Transverse colon (tissue), 4 donors: ENCODE results near the gene CKAP5. TPM values are rescaled to one million over a fixed set of nuclear protein-coding genes. Genes with fewer than 3 reads are reported as not detected.

ENCODE experiments used
- DNase-seq: peaks from one replicate; pipeline ENCODE4 v3.0.0-alpha.2; 2019
- H3K27ac ChIP-seq, 4 donors: fragments of 200-600 bp; sonication (generic); 2 replicates each; pipeline ENCODE4 v1.5.1; 2016 to 2018; ENCODE audit warnings: inconsistent platforms in 4 of 4
- H3K27me3 ChIP-seq: fragments of 200-600 bp; sonication (generic); 2 replicates; pipeline ENCODE4 v1.5.1; 2017; ENCODE audit warnings: inconsistent platforms
- H3K36me3 ChIP-seq, 4 donors: fragments of 200-600 bp; sonication (generic); 2 replicates each; pipeline ENCODE4 v1.5.1; 2017 to 2019; ENCODE audit warnings: inconsistent platforms in 4 of 4
- H3K4me1 ChIP-seq, 4 donors: fragments of 200-600 bp; sonication (generic); 2 replicates each; pipeline ENCODE4 v1.5.1; 2017 to 2020; ENCODE audit warnings: inconsistent platforms in 4 of 4
- H3K4me3 ChIP-seq, 4 donors: fragments of 200-600 bp; sonication (generic); 1 replicate in 1 of 4; 2 replicates in 3 of 4; pipeline versions ENCODE4 v1.5.1 to v1.6.1; 2017 to 2019; ENCODE audit warnings: inconsistent platforms in 4 of 4
- H3K9me3 ChIP-seq, 2 donors: fragments of 200-600 bp; sonication (generic); 2 replicates each; pipeline ENCODE4 v1.5.1; 2017 to 2019; ENCODE audit warnings: inconsistent platforms in 2 of 2
- EP300 ChIP-seq: sonication (generic); formaldehyde crosslinking; IDR thresholded peaks from one replicate; pipeline ENCODE4 v1.6.1; 2017; ENCODE audit warnings: antibody characterized with exemption, low read depth
- POLR2A ChIP-seq: fragments of 450-650 bp; IDR thresholded peaks from one replicate; pipeline ENCODE4 v1.6.1; 2016; ENCODE audit warnings: antibody characterized with exemption, mild to moderate bottlenecking, moderate library complexity
- POLR2AphosphoS5 ChIP-seq, 3 donors: sonication (generic); formaldehyde crosslinking; IDR thresholded peaks; one replicate each; pipeline ENCODE4 v1.6.1; 2016; ENCODE audit warnings: antibody characterized with exemption in 3 of 3
- WGBS, 2 donors: methylation state at CpG; one replicate each; pipeline ENCODE4 v1.1.5; 2018; ENCODE audit warnings: low coverage in 1 of 2; 5-methylcytosine and 5-hydroxymethylcytosine counted together
- in situ Hi-C, 4 donors: fragments of 200-750 bp; cut with MboI; loops; one replicate each; pipeline versions ENCODE4 v1.15.0 to v1.15.1; 2017; ENCODE audit warnings: low sequenced_read_pairs in 3 of 4, low pct_ligation_motif_present in 1 of 4, low pct_unique_long_range_greater_than_20kb in 1 of 4
- intact Hi-C: fragments of 100-400 bp; cut with DNase I; formaldehyde crosslinking; loops from one replicate; pipeline ENCODE4 v1.15.1; 2023; ENCODE audit warnings: low total_unique reads
- total RNA-seq, 4 donors: library from RNA; depleted of rRNA; stranded (reverse); fragments of >200 nt; gene quantifications; one replicate each; pipeline ENCODE4 v1.1.0, GENCODE V29; 2016
- TF ChIP-seq, protein P1 (sequence below), 5 experiments: fragments of 200-600 bp in 3 of 5; fragments of 450-650 bp in 2 of 5; sonication (generic) in 3 of 5; IDR thresholded peaks; 1 replicate in 2 of 5; 2 replicates in 3 of 5; pipeline ENCODE4 v1.5.1; 2016 to 2017; ENCODE audit warnings: antibody characterized with exemption in 5 of 5, inconsistent platforms in 3 of 5, mild to moderate bottlenecking in 2 of 5, moderate library complexity in 1 of 5

CKAP5 gene
- total RNA-seq, 4 donors from 2014 or later: 9.7 to 32.2 (median 28.1) TPM

DNA sequence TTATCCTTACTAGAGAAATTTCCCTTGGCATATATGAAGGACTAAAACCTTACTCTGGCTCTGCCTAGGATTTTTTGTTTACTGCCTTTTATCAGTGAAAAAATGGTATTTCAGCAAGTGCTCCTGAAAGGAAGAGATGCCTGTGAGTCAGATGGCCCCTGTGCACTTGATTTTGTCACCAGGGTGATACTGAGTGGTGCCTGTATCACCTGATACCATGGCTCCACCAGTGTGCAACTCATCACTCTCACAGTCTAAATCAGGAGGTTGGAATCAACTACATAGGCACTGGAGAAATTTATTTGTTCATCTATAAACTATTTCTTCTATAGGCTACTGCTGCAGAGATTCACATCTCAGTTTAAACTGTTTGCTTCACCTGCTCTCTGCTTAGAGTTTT is 83.8 kb downstream of the CKAP5 start:
- Histone ChIP-seq H3K4me1 (no peaks in the 10 kb centered on the region), H3K9me3 (no peaks in the 10 kb centered on the region), H3K27me3 (no peaks in the 10 kb centered on the region), H3K4me3 (no peak overlapping the region), H3K27ac (no peak overlapping the region), H3K36me3 (peaks cover 0 to 76% (median 33%) of the 10 kb centered on the region in 4 donors)
- in situ Hi-C loops: no loop called here
- no peak for TF ChIP-seq POLR2AphosphoS5 (IDR thresholded peaks at IDR 0.05)
- no peak for TF ChIP-seq EP300
- TF ChIP-seq, protein P1, sequence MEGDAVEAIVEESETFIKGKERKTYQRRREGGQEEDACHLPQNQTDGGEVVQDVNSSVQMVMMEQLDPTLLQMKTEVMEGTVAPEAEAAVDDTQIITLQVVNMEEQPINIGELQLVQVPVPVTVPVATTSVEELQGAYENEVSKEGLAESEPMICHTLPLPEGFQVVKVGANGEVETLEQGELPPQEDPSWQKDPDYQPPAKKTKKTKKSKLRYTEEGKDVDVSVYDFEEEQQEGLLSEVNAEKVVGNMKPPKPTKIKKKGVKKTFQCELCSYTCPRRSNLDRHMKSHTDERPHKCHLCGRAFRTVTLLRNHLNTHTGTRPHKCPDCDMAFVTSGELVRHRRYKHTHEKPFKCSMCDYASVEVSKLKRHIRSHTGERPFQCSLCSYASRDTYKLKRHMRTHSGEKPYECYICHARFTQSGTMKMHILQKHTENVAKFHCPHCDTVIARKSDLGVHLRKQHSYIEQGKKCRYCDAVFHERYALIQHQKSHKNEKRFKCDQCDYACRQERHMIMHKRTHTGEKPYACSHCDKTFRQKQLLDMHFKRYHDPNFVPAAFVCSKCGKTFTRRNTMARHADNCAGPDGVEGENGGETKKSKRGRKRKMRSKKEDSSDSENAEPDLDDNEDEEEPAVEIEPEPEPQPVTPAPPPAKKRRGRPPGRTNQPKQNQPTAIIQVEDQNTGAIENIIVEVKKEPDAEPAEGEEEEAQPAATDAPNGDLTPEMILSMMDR (IDR thresholded peaks at IDR 0.05): no peak
- no peak for TF ChIP-seq POLR2A
- no peak for DNase-seq
- intact Hi-C loops: no loop called here

DNA sequence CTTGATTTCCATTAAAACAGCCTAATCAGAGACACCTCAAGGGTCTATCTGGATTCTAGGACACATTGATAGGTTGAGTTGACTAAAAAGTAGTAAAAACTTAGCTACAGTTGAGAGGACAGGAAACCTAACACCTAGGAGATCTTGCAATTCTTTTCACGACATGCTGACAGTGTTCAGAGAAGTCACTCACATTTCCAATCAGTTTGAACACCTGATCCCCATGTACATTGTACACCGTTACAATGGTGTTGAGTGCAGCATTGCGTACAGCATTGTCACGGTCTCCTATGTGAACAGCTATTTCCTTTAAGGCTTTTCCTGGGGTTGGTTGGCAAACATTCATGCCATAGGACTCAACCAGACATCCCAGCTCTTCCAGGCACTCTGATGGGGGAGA is 84.3 kb downstream of the CKAP5 start:
- Histone ChIP-seq H3K9me3 (no peaks in the 10 kb centered on the region), H3K27ac (no peak overlapping the region), H3K4me1 (no peaks in the 10 kb centered on the region), H3K36me3 (peaks cover 0 to 76% (median 32%) of the 10 kb centered on the region in 4 donors), H3K4me3 (no peak overlapping the region), H3K27me3 (no peaks in the 10 kb centered on the region)
- no peak for DNase-seq
- TF ChIP-seq EP300 (no peak), POLR2A (no peak), POLR2AphosphoS5 (IDR thresholded peaks at IDR 0.05) (no peak)
- TF ChIP-seq, protein P1 (IDR thresholded peaks at IDR 0.05): no peak
- intact Hi-C loops: no loop called here
- WGBS, 2 donors: 87 to 89% methylated on average over 4 of the region's 4 CpGs
- in situ Hi-C loops: no loop called here

DNA sequence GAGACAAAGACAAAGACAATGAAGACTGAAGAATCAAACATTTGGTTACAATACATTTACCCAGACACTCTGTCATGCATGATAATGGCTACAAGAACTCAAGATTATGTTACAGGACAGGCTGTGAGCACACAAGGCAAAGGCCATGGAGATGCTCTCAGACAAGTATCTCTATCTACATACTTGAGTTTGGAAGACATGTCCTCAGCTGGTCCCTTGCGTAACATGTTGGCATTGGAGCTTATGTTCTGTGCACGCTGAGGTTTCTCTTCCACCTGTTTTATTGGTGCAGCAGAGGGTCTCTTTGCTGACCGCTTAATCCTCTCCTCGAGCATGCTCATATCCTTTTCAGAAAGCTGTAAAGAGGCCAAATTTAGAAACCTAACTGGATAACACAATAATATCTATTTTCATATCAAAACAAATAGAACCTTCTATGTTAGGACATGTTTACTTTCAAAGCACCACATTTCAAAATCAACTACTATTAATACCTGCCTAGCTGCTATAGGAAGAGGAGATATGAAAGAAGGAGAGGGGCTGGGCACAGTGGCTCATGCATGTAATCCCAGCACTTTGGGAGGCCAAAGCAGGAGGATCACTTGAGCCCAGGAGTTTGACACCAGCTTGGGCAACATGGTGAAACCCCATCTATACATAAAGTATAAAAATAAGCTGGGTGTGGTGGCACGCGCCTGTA is 85.5 kb downstream of the CKAP5 start:
- intact Hi-C loops: no loop called here
- Histone ChIP-seq H3K4me1 (no peaks in the 10 kb centered on the region), H3K4me3 (no peak overlapping the region), H3K36me3 (peaks cover 0 to 73% (median 31%) of the 10 kb centered on the region in 4 donors), H3K9me3 (no peaks in the 10 kb centered on the region), H3K27ac (no peak overlapping the region), H3K27me3 (no peaks in the 10 kb centered on the region)
- WGBS, 2 donors: 94 to 97% methylated on average over 6 of the region's 6 CpGs
- DNase-seq: no peak
- in situ Hi-C loops: no loop called here
- TF ChIP-seq POLR2A: no peak
- no peak for TF ChIP-seq POLR2AphosphoS5 (IDR thresholded peaks at IDR 0.05)
- no peak for TF ChIP-seq EP300
- TF ChIP-seq, protein P1 (IDR thresholded peaks at IDR 0.05): no peak

DNA sequence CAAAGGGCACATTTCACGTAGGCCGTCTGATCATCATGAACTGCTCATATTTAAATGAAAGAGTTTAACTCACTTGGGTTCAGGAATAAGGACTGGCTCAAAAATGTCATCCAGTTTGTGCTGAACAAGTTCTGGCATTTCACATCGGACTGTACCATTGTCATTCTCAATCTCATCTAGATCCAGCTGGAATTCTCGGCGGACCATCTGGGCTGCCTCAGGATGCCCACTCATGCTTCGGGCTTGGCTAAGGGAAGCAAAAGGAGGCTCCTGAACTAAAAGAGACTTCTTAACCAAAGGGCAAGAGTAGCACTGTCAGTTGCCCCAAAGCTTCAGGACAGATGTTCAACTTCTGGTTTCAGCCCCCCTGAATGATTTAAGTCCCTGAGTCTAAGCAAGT is 86.9 kb downstream of the CKAP5 start:
- Histone ChIP-seq H3K9me3 (no peaks in the 10 kb centered on the region), H3K4me1 (no peaks in the 10 kb centered on the region), H3K27ac (no peak overlapping the region), H3K27me3 (no peaks in the 10 kb centered on the region), H3K4me3 (no peak overlapping the region), H3K36me3 (peaks cover 0 to 86% (median 32%) of the 10 kb centered on the region in 4 donors)
- intact Hi-C loops (no loop called here), in situ Hi-C loops (no loop called here)
- TF ChIP-seq, protein P1 (IDR thresholded peaks at IDR 0.05): no peak
- TF ChIP-seq EP300 (no peak), POLR2AphosphoS5 (IDR thresholded peaks at IDR 0.05) (no peak), POLR2A (no peak)
- no peak for DNase-seq
- WGBS, 2 donors: 95 to 100% methylated on average over 3 to 6 of the region's 6 CpGs
